HepG2 (cell line): ENCODE measurements around the gene CSTB. TPM values are rescaled to one million over a fixed set of nuclear protein-coding genes. Genes with fewer than 3 reads are reported as not detected.

Experiments used
- ARID3A ChIP-seq: IDR thresholded peaks from 2 replicates; pipeline ENCODE4 v1.6.1; 2012; ENCODE audit warnings: low read depth, low read length, improper control_type of control experiment
- CHD2 ChIP-seq: IDR thresholded peaks from 2 replicates; pipeline ENCODE4 v1.6.1; 2011; ENCODE audit warnings: low read depth, low read length, improper control_type of control experiment
- CREB3 ChIP-seq: sonication (generic); formaldehyde crosslinking; IDR thresholded peaks from 2 replicates; pipeline ENCODE4 v1.5.0; 2020; ENCODE audit warnings: missing genetic modification reagents
- ESRRA ChIP-seq: sonication (generic); formaldehyde crosslinking; IDR thresholded peaks from 2 replicates; pipeline ENCODE4 v1.5.1; 2020; ENCODE audit warnings: mild to moderate bottlenecking, low read depth, missing genetic modification reagents
- HNF1B ChIP-seq: sonication (generic); formaldehyde crosslinking; IDR thresholded peaks from 2 replicates; pipeline ENCODE4 v1.5.1; 2020; ENCODE audit warnings: mild to moderate bottlenecking, moderate library complexity, missing genetic modification reagents
- KMT2B ChIP-seq: IDR thresholded peaks from 2 replicates; pipeline ENCODE4 v1.6.1; 2016; ENCODE audit warnings: missing genetic modification reagents, missing compliant biosample characterization
- MXD3 ChIP-seq: IDR thresholded peaks from 2 replicates; pipeline ENCODE4 v1.6.1; 2016; ENCODE audit warnings: mild to moderate bottlenecking, missing biosample characterization, missing genetic modification reagents
- SP4 ChIP-seq: sonication (generic); formaldehyde crosslinking; IDR thresholded peaks from 2 replicates; pipeline ENCODE4 v1.8.1; 2023; ENCODE audit warnings: mild to moderate bottlenecking, missing genetic modification reagents
- TCF7L2 ChIP-seq: IDR thresholded peaks from 2 replicates; pipeline ENCODE4 v1.6.1; 2011; ENCODE audit warnings: mild to moderate bottlenecking, low read depth, low read length, moderate library complexity
- TRAFD1 ChIP-seq: sonication (generic); formaldehyde crosslinking; IDR thresholded peaks from 2 replicates; pipeline ENCODE4 v1.5.1; 2020; ENCODE audit warnings: missing genetic modification reagents, mild to moderate bottlenecking, borderline replicate concordance
- XBP1 ChIP-seq: sonication (generic); formaldehyde crosslinking; IDR thresholded peaks from 2 replicates; pipeline ENCODE4 v1.5.0; 2020; ENCODE audit warnings: missing genetic modification reagents
- ZFP1 ChIP-seq: IDR thresholded peaks from 2 replicates; pipeline ENCODE4 v1.6.1; 2016
- ZNF275 ChIP-seq: sonication (generic); formaldehyde crosslinking; IDR thresholded peaks from 2 replicates; pipeline ENCODE4 v1.8.0; 2022; ENCODE audit warnings: missing genetic modification reagents, mild to moderate bottlenecking, inconsistent platforms, borderline replicate concordance
- ZNF3 ChIP-seq: IDR thresholded peaks from 2 replicates; pipeline ENCODE4 v1.7.0; 2017; ENCODE audit warnings: inconsistent platforms
- ZNF383 ChIP-seq: sonication (generic); formaldehyde crosslinking; IDR thresholded peaks from 2 replicates; pipeline ENCODE4 v1.4.0; 2020; ENCODE audit warnings: missing genetic modification reagents, mild to moderate bottlenecking, borderline replicate concordance
- ZNF430 ChIP-seq: sonication (generic); formaldehyde crosslinking; IDR thresholded peaks from 2 replicates; pipeline ENCODE4 v1.9.0; 2021; ENCODE audit warnings: mild to moderate bottlenecking, missing genetic modification reagents
- ZNF607 ChIP-seq: sonication (generic); formaldehyde crosslinking; IDR thresholded peaks from 2 replicates; pipeline ENCODE4 v1.5.1; 2020; ENCODE audit warnings: missing genetic modification reagents, mild to moderate bottlenecking, borderline replicate concordance
- ZNF710 ChIP-seq: sonication (generic); formaldehyde crosslinking; IDR thresholded peaks from 2 replicates; pipeline ENCODE4 v1.5.0; 2020; ENCODE audit warnings: mild to moderate bottlenecking, missing genetic modification reagents, borderline replicate concordance
- ZNF75D ChIP-seq: sonication (generic); formaldehyde crosslinking; IDR thresholded peaks from 2 replicates; pipeline ENCODE4 v1.8.1; 2023; ENCODE audit warnings: missing genetic modification reagents, mild to moderate bottlenecking, borderline replicate concordance
- polyA plus RNA-seq, 8 experiments: library from polyadenylated mRNA; depleted of rRNA in 3 of 8; stranded (reverse) in 7 of 8; unstranded in 1 of 8; fragments of >200 nt; fragmentation: Illumina TruSeq in 4 of 8; extraction: Trizol in 4 of 8; gene quantifications; 2 replicates each; pipeline versions ENCODE4 v1.2.1 to v1.2.3, GENCODE V29; 2011 to 2016; ENCODE audit warnings: low read depth in 4 of 8, missing spikeins in 1 of 8, mixed read lengths in 1 of 8; ENCODE audit not compliant: insufficient read depth in 1 of 8
- total RNA-seq, 5 experiments: library from RNA; depleted of rRNA; stranded (reverse); fragments of >200 nt; fragmentation: Illumina TruSeq; extraction: Trizol; gene quantifications; 2 replicates each; pipeline ENCODE4 v1.2.3, GENCODE V29; 2016; ENCODE audit warnings: low read depth in 1 of 5

Gene CSTB
- total and polyA plus RNA-seq, 2 of the 13 experiments (the other 11 are each of a cell fraction or from before 2014, with no cell fraction given): 11.7 to 94.1 TPM

- no peak for TF ChIP-seq TRAFD1 (CRISPR knock-in tag)
- peak; percentile 91 for TF ChIP-seq ZNF607 (CRISPR knock-in tag)
- 0 out of 2 replicates have a peak, but pooled peaks have one; percentile 26 for TF ChIP-seq MXD3 (CRISPR knock-in tag)
- no peak for TF ChIP-seq ESRRA (CRISPR knock-in tag)
- TF ChIP-seq HNF1B (CRISPR knock-in tag): no peak
- peak; percentile 75 for TF ChIP-seq KMT2B (CRISPR knock-in tag)
- TF ChIP-seq ARID3A: no peak
- no peak; the same call in 1 of the 2 replicates for TF ChIP-seq CREB3 (CRISPR knock-in tag)
- TF ChIP-seq ZNF275 (CRISPR knock-in tag): 0 out of 2 replicates have a peak, but pooled peaks have one; percentile 43
- peak; percentile 93 for TF ChIP-seq SP4 (CRISPR knock-in tag)
- 0 out of 2 replicates have a peak, but pooled peaks have one; percentile 16 for TF ChIP-seq CHD2
- TF ChIP-seq XBP1 (CRISPR knock-in tag): no peak
- 0 out of 2 replicates have a peak, but pooled peaks have one; percentile 45 for TF ChIP-seq ZNF383 (CRISPR knock-in tag)
- 0 out of 2 replicates have a peak, but pooled peaks have one; percentile 35 for TF ChIP-seq ZNF430
- no peak for TF ChIP-seq ZNF710
- TF ChIP-seq ZNF75D (CRISPR knock-in tag): no peak
- no peak; the same call in 1 of the 2 replicates for TF ChIP-seq ZNF3 (CRISPR knock-in tag)
- no peak for TF ChIP-seq ZFP1 (CRISPR knock-in tag)
- no peak for TF ChIP-seq TCF7L2
Observed at GRCh38 chr21:43789276-43790009, 13.3 kb upstream of the CSTB start, which contains the start of gene RRP1 (continued).
